Measurements from ENCODE around the gene ADAMTS2.

Gene ADAMTS2

DNA sequence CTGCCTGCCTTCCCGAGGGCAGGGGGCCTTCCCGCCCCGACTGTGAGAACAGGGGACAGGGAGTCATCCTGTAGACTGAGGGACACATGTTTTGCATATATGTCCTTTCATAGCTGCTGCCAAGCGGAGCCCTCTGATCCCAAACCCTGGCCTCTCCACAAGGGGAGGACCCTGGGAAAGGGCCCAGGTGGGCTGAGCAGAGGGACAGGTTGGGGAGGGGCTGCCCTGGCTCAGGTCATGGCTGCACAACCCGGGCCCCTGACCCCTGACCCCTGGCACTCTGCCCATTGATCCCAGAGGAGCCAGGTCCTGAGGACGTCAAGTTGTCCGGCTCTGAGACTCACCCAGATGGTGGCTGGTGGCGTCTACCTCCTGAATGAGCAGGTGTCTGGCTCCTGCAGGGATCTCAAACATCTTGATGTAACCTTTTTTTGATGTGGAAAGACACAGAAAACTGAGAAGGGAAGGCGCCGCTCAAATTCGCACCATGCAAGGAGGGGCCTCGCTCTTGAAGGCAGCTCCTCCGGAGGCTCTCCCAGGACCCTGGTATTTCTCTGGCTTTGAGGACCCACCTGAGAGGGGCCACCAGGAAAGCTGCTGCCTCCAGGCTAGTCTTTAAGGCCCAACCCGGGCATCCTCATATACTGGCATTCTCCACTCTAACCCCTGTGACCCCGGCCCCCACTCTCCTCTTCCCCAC is 213.2 kb downstream of the ADAMTS2 start:
- no peak for DNase-seq

DNA sequence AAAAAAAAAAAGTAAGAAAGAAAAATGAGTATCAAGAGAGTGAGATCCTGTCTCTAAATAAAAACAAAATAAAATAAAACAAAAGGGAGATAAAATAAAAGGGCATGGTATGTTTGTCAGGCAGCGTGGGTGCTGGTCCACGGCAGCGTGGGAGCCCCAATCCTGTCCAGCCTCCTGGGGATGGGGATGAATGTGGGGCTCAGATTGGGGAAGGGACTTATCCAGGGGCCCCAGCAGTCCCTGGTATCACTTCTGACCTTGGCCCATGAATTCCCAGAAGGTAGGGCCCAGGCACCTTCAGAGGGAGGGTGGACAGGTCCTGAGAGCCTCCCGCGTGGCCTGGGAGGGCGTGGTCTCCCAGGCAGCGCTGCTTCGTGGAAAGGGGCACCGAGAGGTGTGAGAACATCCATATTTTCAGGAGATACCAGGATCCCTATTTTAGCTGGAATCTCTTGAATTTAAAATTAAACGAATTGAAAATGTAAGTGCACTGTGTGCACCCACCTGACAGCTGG is 213.9 kb downstream of the ADAMTS2 start:
- no peak for DNase-seq

GRCh38 chr5:179130101-179130681 is 215.1 kb downstream of the ADAMTS2 start:
- no peak for DNase-seq

DNA sequence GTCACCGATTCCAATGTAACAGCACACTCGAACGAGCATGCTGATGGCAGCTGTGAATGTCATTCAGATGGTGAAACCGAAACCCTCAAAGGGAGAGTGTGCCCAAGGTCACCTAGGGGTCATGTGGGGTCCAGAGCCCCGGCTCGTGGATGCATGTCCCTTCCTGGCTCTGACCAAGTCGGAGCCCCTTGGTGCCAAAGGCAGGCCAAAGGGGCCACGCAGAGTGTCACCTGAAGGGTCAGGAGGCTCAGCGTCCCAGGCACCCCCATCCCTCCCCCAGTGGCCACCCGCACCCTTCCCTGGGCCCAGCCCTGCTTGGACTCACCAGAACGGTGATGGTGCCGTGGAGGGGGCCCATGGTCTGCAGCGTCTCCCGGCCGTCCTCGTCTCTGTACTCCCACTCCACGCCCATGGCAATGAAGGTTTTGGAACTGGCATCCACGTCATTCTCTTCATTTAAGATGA is 215.6 kb downstream of the ADAMTS2 start:
- no peak for DNase-seq

DNA sequence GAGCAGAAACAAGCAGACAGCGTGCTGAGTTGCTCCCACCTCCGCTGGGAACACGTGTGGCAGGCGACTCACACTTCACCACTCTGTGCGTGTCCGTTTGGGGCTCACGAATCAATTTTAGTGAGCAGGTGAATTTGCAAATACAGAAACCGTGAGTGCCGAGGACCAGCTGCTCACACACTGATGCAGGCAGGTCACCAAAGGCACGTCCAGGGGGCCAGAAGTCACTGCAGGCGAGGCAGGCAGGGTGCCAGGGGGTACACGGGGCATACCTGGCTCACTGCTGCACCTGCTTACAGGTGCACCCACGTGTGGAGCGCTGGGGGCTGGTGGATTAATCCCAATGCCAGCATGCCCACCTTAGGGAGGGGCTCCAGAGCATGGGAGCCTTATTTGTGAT is 216.3 kb downstream of the ADAMTS2 start:
- DNase-seq = no peak

DNA sequence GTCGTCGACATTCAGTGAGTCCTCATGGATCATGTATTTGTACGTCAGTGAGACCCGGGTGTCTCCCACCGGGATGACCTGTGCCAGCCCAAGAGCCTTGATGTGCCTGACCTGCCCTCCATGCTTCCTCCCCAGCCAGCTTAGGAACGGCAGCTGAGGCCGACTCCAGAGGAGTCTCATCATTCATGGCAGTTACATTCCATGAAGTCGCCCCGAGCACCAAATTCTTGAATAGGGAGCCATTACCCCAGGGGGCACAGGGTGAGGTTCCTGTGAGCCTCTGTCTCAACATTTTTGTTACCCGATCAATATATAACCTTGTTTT is 217.3 kb downstream of the ADAMTS2 start:
- DNase-seq = no peak

- no peak for DNase-seq
Measured at GRCh38 chr5:179127136-179128040, 217.9 kb downstream of the ADAMTS2 start.

DNA sequence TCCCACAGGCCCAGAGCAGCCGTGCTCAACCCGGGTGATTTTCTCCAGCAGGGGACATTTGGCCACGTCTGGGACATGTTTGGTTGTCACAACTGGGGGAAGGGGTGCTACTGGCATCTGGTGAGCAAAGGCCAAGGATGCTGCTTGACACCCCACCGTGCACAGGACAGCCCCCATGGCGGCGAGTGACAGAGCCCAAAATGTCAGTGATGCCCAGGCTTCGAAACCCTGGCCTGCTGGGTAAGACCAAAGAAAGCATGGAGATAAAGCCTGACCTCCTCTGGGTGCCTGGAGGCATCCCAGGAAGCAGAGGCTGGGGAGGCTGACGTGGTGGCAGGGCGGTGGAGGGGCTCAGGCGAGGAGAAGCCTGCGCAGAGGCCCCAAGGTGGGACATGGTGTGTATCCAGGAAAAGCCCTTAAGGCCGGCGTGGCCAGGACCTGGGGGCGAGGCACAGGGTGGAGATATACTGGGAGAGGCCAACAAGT is 218.7 kb downstream of the ADAMTS2 start:
- no peak for DNase-seq

GRCh38 chr5:179125789-179126505 is 219.3 kb downstream of the ADAMTS2 start:
- DNase-seq = no peak

DNA sequence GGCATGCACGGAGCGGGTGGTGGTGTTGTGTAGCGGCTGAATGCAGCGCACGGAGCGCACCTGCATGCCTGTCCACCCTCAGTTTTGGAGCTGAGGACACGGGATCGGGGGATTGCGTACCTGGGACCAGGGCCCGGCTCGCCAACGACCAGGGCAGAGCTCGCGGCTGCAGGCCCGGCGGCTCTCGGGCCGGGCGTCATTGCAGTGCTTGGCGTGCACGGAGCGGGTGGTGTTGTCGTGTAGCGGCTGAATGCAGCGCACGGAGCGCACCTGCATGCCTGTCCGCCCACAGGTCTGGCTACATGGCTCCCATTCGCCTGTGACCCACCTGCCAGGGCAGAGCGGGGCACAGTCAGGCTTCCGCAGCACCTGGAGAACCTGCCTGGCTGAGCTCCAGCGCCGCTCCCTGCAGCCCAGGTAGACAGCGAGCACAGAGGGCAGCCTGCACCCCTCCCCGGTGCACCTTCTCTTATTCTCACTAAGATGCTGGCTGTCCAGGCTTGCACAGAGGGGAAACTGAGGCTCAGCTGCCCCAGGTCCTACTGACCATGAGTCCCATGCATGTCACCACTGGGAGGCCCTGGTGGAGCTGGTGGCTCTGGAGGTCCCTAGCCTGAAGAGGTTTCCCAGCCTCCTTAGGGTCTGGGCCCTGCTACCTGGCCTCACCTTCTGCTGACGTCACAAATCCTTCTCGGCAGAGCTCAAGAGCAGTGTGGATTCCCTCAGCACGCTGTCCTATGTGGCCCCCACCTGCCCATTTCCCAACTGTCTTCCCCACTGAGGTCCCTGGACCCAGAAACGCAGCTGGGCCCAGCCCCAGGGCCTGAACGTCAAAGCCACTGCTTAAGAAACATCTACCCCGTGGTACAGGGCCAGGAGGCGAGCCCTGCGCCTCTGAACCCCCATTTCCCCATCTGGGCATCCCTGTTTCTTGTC is 220.1 kb downstream of the ADAMTS2 start:
- no peak for DNase-seq

GRCh38 chr5:179124273-179124852 is 220.9 kb downstream of the ADAMTS2 start:
- no peak for DNase-seq

DNA sequence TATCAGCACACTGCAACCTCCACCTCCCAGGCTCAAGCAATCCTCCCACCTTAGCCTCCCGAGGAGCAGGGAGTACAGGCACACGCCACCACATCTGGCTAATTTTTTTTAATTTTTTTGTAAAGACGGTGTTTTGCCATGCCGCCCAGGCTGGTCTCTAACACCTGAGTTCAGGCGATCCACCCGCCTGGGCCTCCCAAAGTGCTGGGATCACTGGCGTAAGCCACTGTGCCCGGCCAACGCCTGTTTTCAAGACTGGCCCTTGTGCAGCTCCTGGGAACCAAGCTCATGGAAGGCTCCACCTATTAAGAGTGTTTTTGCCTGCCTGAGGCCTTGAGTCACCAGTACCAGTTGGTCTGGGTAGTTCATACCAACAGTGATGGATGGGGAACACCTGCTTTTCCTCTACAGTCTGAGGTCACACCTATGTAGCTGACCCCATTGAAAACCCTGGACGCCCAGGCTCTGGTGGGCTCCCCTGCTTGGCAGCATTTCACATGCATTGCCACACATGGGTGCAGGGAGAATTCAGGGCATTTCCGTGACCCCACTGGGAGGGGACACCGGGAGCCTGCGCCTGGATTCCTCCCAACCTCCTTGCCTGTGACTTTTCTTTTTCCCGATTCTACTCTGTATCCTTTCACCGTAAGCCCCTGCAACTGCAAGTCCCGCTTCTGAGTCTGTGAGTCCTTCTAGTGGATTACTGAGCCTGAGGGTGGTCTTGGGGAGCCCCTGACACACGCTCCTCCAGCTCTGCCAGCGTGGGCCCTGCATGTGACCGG is 221.6 kb downstream of the ADAMTS2 start:
- DNase-seq = no peak

DNA sequence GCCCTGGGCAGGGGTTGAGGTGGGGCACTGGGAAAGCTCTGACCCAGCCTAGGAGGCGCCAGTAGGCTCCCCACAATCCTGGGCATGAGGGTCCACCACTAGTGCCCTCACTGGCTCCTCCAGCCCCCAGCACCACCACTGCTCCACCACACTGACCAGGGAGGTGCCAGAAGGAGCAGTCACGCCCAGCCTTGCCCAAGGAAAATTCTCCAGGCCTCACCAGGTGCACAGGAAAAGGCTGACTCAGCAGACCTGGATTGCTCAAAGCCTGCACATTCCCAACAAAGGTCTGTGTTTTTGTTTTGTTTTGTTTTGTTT is 222.2 kb downstream of the ADAMTS2 start:
- DNase-seq = no peak

- no peak for DNase-seq
Measured at GRCh38 chr5:179122411-179123108, 222.7 kb downstream of the ADAMTS2 start.

DNA sequence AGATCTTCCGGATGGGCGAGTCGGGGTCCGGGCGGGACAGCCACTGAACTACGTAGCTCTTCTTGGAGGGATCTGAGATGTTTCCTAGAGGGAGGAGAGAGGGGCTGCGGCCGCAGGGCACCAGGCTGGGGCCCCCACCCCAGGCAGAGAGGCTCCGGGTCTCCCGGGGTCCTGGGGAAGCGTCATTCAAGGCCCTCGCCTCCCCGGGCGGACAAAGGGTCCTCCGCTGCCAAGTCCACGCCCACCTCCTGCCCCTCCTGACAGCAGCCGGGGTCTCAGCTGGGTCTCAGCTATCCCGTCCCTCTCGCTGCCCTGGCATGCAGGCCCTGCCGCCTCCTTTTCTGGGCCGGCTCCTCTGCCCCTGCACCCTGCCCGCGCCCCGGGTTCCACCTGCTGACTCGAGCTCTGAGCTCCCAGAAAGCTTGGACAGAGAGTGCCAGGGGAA is 223.6 kb downstream of the ADAMTS2 start:
- DNase-seq = no peak

DNA sequence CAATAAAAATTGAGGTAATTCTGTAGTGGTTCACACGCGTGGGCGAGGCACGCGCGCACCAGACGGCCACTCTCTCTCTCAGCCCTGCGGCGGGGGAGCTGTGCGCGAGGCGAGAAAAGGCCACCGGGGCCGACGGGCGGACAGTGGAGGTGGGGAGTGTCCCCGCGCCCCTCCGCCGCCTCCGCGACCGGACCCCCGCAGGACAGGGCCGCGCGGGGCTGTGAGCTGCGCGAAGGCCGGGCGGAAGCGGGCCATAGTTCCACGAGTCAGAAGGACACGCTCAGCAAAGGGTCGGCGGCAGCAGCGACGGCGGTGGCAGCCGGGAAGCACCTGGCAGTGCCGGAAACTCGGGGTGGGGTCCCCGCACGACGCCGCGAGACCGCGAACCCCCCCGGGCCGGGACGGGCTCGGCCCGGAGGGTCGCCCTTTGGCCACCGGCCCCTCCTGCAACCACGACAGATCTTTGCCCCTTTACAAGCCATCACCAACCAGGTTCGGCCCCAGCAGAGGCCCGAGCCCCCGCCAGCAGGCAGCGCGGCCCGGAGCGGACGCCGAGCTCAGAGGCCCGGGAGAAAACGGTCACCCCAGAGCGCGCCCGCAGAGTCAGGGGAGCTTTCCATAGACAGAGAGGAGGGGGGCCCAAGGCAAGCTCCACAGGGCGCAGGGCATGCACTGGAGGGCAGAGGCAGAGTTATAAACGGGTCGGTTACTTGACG is 224.2 kb downstream of the ADAMTS2 start:
- DNase-seq = no peak

DNA sequence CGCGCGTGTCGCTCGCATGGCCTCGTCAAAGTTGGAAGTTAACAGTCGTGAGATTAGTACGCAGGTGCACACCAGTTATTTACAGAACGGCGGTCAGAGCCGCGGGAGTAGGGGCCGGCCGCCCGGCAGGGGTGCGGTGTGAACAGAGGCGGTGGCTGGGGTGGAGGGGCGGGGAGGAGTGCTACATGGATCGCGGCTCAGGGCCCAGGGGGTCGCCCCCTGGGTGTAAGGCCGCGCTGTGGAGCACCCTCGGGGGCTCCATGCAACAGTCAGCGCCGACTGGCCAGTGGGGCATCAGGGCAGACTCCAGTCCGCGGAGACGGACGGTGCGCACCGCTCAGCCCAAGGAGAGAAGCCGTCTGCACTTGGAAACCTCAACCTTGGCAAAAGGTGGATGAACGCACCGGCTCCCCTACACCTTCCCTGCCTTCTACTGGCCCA is 224.8 kb downstream of the ADAMTS2 start:
- DNase-seq = no peak

- DNase-seq = no peak
Measured at GRCh38 chr5:179119415-179120170, 225.7 kb downstream of the ADAMTS2 start.
